SKM-1 treated with dmso at 0.1 percent for 144 hours (cell line): ENCODE measurements around the gene APLF.

Experiments used
- DNase-seq: peaks from one replicate; lab custom pipeline; 2025; ENCODE audit not compliant: unreplicated experiment; lab: John Stamatoyannopoulos, UW

APLF gene, protein sequence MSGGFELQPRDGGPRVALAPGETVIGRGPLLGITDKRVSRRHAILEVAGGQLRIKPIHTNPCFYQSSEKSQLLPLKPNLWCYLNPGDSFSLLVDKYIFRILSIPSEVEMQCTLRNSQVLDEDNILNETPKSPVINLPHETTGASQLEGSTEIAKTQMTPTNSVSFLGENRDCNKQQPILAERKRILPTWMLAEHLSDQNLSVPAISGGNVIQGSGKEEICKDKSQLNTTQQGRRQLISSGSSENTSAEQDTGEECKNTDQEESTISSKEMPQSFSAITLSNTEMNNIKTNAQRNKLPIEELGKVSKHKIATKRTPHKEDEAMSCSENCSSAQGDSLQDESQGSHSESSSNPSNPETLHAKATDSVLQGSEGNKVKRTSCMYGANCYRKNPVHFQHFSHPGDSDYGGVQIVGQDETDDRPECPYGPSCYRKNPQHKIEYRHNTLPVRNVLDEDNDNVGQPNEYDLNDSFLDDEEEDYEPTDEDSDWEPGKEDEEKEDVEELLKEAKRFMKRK

DNA sequence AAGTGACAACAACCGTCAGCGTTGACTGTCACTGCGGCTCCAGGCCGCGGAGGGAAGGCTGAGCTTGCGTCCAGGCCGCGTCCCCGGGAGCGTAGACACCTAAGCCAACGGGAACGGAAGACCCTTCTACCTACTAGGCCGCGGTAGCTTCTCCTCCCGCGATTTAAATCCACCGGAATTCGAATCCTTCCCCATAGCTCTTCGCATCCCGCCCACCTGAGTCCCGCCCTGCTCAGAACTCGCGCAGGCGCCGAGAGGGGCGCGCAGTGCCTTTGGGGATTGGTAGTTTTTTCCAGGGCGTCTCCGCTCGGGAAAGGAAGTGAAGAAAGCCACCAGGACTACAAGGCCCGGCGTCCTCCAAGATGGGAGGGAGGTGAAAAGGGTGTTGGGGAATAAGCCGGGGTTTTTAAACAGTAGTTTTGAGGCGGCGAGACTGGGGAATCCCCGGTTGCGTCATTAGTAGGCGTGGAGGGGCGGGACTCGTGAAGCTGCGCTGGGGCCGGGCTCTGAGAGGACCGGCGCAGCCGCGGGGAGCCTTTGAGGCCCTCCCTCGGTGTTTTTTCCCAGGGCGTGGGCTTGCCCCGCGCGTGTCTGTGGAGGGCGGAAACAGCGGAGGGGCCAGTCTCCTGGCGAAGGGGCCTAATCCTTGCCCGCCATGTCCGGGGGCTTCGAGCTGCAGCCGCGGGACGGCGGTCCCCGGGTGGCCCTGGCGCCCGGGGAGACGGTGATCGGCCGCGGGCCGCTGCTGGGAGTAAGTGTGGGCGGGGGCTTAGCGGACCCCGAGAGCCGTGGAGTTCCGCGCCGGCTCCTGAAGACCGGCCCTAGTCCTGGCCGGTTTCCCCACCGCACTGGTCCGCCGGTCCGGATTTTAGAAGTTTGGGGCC is at the start of gene APLF, which contains the start of gene FBXO48:
APLF (plus strand) TSS at position 509 of the 884 bp plus-strand sequence; CDS start at position 656, 147 bp downstream.
FBXO48 (minus strand) TSS at position 218 of the 884 bp plus-strand sequence. CDS start 2,149 bp downstream, outside the sequence.
- peak; percentile 99 for DNase-seq

DNA sequence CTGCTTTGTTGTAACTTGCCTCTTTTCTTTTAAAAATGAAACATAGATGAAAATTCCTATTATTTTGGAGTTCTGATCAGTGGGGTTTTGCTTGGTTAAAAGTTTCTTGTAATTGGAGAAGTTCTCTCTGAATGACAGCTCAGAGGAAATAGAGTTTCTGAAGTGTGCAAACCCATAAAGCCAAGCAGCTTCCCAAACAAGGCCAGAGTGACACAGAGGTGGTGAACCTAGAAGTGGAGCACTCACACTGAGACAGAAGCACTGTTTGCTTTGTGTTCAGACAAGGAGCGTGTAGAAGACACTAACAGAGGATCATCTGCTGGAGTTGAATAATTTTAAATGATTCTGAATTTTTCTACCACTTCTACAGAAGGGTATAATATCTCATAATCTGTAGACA is 49.5 kb upstream of the APLF start:
- DNase-seq, result no peak

DNA sequence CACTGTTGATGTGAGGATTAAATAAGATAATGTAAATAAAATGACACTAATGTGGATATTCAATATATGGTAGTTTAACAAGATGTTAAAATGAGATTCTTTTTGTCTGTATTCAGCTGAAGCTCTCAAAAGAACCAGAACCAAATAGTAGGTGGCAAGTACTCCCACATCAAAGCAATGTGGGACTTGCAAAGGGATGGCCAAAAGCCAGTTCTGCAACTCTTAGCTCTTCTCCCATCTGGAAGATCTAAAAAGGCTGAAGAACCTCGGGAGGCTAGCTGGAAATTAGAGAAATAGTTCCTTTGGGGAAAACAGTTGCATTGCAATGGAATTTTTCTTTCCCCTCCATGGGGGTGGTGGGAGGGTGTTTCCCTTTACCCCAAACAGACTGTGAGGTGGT is 49.0 kb upstream of the APLF start:
- no peak for DNase-seq

DNA sequence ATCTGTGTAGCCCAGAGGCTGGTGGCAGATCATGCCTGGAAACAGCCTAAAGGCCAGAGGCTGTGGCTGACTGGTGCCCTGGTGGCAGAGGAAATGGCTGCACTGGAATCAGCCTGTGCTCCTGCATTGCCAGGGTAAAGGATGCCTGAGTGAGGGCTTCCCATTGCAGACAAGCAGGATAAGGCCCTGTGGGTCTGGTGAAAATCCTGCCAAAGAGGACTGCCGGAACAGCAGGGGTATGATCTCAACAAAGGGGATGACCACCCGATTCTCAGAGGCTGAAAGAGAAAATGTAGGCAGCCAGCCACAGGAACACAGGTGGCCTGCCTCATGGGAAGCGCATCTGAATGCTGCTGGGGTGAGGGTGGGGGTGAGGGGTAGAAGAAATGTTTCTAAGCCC is 48.5 kb upstream of the APLF start:
- no peak for DNase-seq

DNA sequence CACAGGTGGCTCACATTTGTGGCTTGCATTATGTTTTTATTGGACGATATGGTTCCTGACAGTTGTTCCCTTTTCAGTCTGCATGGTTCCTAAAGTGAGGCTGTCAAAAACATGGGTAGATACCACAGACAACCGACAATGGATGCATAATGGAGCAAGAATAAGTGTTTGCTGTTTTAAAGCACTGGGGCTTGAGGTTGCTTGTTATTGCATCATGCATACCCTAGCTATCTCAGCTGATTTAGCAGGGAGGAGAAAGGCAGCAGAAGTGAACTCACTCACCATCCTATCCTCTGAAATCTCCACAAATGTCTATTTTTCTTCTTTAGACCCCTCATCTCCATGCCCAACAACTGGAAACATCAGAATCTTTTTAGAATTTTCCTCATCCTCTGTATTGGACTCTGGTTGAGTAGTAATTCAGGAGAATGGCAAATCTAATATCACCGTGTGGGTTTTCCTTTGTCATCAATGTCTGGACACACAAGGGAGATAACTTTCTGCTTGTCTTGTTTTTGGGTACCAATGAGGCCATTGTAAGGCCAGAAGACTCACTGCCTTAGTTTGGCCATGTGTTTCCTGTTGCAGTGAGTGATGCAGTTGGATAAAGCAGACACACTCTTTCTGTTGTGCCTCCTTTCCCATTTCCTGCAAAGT is 47.0 kb upstream of the APLF start:
- no peak for DNase-seq

DNA sequence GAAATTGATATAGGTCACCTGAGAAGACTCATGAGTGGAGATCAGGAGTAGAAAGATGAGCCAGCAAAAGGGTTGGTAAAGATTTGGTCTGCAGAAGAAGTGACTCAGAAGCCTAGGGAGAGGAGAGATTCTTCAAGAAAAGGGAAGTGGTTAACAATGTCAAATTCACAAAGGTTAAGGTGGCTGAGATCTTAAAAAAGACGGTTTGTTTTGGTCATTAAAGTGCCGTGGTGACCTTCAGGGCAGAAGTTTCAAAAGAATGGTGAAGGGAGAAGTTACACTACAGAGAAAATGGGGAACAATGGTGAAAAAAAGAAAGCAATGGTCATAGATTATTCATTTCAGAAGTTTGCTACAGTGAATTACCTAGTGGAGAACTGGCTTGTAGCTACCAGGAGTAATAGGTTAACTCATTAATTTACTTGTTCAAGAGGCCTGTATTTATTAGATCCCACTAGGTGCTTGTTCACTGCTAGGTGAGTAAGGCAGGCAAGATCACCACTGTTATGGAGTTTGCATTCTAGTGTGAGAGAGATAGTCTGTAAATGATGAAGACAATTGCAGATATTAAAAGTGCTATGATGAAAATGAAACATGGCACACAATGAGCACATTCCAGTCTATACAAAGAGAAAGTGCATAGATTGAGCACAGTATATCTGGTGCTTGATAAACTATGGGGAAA is 43.3 kb upstream of the APLF start:
- peak; percentile 99 for DNase-seq

DNA sequence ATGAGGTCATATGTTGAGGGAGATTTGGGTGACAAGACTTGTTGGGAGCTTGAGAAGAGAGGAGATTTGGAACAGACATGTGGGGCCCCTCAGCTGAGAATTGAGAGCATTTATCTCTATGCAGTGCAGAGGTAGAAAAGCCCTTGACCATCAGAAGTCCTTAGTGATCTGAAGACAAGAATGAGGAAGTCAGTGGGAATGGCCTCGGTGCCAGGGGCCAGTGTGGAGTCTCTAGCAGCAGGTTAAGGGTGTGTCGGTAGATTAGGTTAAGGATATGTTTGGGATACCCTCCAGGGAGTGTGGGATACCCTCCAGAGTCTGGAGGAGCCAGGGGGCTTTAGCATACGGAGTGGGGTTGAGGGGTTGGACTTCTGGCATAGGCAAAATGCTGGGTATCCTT is 41.9 kb upstream of the APLF start:
- DNase-seq, result no peak

DNA sequence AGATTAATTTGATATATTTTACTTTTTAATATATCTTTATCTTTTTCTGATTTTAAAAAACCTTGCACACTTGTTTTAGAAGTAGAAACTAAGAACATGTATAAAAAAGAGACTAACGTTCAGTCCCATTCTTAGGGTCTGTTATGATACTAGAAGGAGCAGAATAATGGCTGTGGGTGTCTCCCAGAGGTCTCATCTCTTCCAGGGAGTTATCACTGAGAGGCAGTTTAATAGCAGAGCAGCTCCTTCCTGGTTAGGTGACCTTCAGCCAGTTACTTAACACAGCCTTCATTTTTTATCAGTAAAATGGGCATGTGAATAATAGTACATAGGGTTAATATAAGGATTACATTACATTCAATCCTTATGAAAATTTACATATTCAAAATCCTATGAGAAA is 40.9 kb upstream of the APLF start:
- DNase-seq, result no peak

DNA sequence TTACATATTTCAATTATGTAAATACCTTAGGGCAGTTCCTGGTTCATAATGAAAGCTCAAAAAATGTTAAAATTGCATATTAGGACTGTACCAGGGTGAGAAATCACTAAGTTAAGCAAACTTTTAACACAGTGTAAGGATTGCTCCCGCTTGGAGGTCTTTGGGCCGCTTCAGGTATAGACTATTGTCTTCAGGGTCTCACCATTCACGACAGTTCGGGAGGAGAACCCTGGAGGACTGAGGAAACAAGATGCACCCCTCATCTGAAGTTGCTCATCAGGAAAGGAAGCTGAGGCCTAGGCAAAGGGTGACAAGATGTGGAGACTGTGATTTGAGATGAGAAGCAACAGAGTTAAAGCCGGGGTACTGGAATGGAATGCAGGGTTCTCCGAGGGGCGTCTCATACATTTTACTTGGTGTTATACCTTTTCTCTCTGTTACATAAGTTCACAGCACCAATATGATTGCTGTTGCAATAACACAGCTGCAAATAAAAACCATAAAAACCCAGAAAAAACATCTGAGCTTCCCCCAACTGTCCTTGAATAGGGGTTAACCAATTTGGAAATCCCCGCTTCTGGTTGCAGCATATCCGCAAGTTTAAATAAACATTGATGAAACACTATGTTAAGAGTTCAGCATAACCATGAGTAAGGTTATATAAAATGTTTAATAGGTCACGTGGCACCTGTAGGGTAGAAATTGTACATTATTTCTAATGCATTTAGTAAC is 40.4 kb upstream of the APLF start:
- DNase-seq, result peak; percentile 32

DNA sequence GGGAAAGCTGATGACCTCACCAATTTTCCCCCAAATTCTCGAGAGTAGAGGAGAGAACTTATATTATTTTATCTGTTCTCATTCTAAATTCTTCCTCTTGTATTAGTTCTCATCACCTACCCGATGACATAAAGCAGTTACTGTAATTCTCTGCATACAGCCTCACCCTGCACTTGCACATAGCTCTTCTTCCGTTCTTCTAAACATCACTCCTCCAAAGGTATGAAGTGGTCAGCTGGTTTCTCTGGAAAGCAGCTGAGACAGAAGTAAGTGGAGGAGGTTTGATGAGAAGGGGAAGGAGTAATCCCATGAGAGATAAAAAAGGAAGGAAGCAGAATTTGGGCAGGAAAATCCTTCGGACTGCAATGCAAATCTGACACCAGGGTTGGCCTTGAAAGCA is 39.3 kb upstream of the APLF start:
- no peak for DNase-seq

DNA sequence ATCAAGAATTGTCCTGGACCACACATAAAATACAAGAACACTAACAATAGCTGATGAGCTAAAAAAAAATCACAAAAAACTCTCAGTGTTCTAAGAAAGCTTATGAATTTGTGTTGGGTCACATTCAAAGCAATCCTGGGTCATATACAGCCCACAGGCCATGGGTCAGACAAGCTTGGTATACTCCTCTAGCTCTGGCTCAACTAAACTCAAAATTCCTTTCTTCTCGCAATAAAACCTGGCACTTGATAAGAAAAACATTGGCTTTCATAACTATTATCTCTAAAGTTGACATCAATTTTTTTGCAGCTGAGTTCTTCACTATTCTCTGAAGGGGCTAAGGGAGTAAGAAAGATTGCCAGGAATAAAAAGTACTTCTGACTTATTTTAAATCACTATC is 38.6 kb upstream of the APLF start:
- no peak for DNase-seq

DNA sequence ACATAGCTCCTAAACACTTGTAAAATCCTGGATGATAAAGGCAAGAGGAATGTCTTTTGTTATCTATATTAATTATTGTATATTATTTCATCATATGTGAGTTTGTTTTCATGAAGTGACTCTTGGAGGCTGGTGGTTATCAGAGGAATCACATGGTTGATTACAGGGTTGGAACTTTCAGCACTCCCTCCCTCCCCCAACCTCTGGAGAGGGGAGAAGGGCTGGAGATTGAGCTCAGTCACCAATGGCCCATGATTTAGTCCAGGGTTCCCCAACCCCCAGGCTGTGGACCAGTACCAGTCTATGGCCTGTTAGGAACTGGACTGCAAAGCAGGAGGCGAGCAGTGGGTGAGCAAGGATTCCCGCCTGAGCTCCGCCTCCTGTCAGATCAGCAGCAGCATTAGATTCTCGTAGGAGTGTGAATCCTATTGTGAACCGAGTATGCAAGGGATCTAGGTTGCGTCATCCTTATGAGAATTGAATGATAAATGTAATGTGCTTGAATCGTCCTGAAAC is 38.0 kb upstream of the APLF start:
- DNase-seq, result no peak

DNA sequence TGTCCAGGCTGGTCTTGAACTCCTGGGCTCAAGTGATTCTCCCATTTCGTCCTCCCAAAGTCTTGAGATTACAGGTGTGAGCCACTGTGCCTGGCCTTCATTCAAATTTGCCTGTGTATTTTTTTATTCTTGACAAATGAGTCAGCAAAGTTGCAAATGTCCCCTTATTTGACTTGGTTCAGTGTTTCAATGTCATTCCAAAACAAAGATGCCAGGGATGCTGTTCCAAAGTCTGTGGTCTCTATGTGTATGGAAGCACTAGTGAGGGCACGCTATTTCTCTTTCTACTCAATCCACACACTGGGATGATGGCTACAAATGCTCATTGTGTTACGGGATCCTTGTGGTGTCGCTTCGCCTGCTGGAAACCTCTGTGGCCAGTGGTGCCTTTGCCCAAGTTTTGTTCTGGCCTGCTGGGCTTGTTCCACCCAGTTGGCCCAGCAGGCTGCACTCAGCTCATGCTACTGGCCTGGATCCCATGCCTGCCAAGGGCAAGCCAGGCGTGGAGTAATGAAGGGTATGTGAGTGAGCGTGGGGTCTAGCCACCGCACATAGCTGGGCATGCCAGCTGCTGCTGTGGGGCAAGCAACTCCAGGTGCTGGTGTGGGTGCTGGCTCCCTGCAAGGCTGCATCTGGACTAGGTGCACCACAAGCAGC is 35.9 kb upstream of the APLF start:
- no peak for DNase-seq

DNA sequence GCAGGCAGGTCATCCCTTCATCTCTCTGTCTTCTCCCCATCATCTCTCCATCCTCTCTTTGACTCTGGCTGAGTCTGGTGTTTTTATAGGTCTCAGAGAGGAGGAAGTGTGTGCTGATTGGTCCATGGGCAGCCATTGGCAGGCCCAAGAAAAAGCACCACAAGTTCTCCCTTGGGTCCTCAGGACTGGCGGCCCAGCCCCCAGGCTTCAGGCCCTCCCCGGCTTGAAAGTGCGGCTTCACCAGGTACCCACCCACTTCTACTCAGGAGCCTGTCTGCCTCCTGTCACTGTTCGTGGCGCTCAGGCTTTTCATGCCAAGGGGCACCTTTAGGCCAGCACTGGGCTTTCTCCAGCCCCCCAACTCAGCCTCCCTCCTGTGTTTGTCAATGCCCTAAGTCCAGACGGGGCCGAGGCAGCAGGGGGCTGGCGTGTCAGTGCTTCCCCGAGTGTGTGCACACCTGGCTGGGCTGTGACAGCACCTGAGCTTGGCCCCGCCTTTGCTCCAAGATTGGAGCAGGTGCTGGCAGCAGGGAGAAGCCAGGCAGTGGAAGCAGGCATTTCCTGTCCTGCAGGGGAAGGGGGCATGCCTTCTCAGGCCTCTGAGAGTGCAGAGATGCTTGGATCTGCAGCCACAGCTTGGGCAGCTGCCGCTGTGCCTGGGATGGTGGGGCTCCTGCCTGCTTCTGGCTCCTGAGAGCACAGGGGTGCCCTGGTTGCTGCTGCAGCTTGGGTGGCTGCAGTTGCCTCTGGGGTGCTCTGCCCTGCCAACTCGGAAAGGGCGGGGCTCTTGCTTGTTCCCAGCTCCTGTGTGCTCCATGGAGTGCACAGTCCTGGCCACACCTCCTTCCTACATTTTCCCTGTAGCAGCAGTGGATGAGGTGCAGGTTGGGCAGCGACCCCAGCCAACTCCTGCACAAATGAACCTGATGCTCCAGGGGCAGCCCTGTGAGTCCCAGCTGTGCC is 34.4 kb upstream of the APLF start:
- no peak for DNase-seq

DNA sequence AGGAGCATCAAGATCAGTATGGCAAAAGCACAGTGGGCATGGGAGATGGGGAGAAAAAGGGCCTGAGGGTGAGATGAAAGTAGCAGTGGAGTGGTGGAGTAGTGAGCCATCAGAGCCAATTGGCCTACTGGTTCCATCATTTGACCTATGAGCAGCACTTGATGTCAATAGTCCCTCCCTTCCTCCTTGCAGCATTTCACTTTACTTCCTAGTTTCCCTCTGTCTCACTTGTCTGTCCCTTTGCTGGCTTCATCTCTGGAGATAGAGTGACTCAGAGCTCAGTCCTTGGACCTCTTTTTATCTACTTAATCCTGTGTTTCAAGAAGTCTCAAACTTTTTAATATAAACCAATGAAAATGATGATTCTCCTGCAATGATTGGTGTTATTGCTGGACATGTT is 32.4 kb upstream of the APLF start:
- DNase-seq, result no peak

DNA sequence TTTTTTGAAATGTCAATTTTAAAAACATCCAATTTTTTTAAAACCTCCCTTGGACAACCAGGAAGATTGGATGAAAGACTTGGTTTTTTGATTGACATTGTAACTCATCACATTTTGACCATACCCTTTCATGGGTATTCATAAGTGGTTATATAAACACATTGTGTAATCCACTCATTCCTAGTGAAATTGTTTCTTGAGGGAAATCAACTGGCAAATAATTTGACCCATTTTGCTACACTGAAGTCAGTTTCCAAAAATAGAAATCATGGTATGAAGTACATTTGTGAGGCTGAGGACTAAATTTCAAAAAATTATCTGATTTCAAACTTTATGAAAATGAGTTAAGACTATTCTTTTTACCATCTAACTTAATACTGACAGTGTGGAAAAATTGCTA is 31.8 kb upstream of the APLF start:
- DNase-seq, result no peak

DNA sequence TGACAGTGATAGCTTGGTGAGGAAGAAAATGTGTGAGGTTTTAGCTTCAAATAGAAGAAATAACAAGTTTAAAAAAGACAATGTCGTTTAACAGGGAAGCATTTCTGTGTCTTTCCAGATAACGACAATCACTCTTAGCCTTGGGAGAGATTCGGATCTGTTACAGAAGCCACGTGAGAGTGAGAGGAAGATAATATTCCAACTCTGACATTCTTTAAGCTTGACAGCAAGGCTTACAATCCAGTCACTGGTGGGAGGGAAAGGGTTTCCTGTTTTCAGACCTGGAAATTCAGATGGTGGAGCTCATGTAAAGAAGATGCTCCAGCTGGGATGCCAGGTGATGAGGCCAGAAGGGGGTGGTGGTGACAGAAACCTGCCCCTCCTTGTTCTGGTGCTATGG is 31.1 kb upstream of the APLF start:
- no peak for DNase-seq
